Peyer's patch (tissue), 4 donors: ENCODE measurements around the gene GRK2. TPM values are rescaled to one million over a fixed set of nuclear protein-coding genes. Genes with fewer than 3 reads are reported as not detected.

Source experiments
- DNase-seq, 3 donors: peaks; one replicate each; pipeline ENCODE4 v3.0.0-alpha.2; 2017 to 2019
- H3K27ac ChIP-seq, 4 donors: fragments of 200-600 bp; sonication (generic); one replicate each; pipeline ENCODE4 v1.5.1; 2016 to 2019
- H3K27me3 ChIP-seq, 2 donors: fragments of 200-600 bp; sonication (generic); one replicate each; pipeline ENCODE4 v1.5.1; 2019
- H3K36me3 ChIP-seq, 3 donors: fragments of 200-600 bp; sonication (generic); one replicate each; pipeline ENCODE4 v1.5.1; 2016 to 2019
- H3K4me1 ChIP-seq, 4 donors: fragments of 200-600 bp; sonication (generic); one replicate each; pipeline ENCODE4 v1.5.1; 2016 to 2019
- H3K4me3 ChIP-seq, 4 donors: fragments of 200-600 bp; sonication (generic); 1 replicate in 3 of 4; 2 replicates in 1 of 4; pipeline ENCODE4 v1.5.1; 2016 to 2019; ENCODE audit warnings: mild to moderate bottlenecking in 1 of 4
- H3K9me3 ChIP-seq, 4 donors: fragments of 200-600 bp; sonication (generic); one replicate each; pipeline ENCODE4 v1.5.1; 2016 to 2019; ENCODE audit warnings: mild to moderate bottlenecking in 1 of 4
- CTCF ChIP-seq, 6 experiments: fragments of 450-650 bp in 4 of 6; fragments of 200-600 bp in 2 of 6; sonication (generic) in 1 of 6; IDR thresholded peaks; one replicate each; pipeline ENCODE4 v1.5.1; 2017 to 2019; ENCODE audit warnings: antibody characterized with exemption in 6 of 6, mild to moderate bottlenecking in 3 of 6, moderate library complexity in 1 of 6
- POLR2A ChIP-seq, 2 donors: fragments of 450-650 bp; IDR thresholded peaks; one replicate each; pipeline ENCODE4 v1.5.1; 2017; ENCODE audit warnings: antibody characterized with exemption in 2 of 2, mild to moderate bottlenecking in 2 of 2, moderate library complexity in 2 of 2
- total RNA-seq, 4 donors: library from RNA; depleted of rRNA; stranded (reverse); fragments of >200 nt; gene quantifications; one replicate each; pipeline ENCODE4 v1.1.0, GENCODE V29; 2016

GRK2 gene
- total RNA-seq, 4 donors from 2014 or later: 103 to 276 (median 163) TPM

- Histone ChIP-seq H3K27me3 (no peaks in the 10 kb centered on the region), H3K4me1 (peaks cover 4 to 48% (median 36%) of the 10 kb centered on the region in 4 donors)
These were observed 21.3 kb downstream of the GRK2 start for GRCh38 chr11:67287355-67288197.

GRCh38 chr11:67288198-67288451, 21.9 kb downstream of the GRK2 start:
- peaks cover 0 to 52% (median 2%) of the 10 kb centered on the region in 3 donors for H3K36me3 ChIP-seq
- no peaks in the 10 kb centered on the region for H3K27me3 ChIP-seq
- peak in 1 of 2 donors; percentile 39 for TF ChIP-seq POLR2A (IDR thresholded peaks at IDR 0.05)
- no peak for TF ChIP-seq CTCF (IDR thresholded peaks at IDR 0.05)
- no peaks in the 10 kb centered on the region for H3K9me3 ChIP-seq
- peak overlapping the region; percentile 88 to 99 (median 94) for H3K27ac ChIP-seq
- no peak for DNase-seq
- H3K4me1 ChIP-seq: peaks cover 4 to 48% (median 36%) of the 10 kb centered on the region in 4 donors
- peak overlapping the region; percentile 74 to 92 (median 88) for H3K4me3 ChIP-seq

More at GRCh38 chr11:67287355-67288197, 21.3 kb downstream of the GRK2 start:
- TF ChIP-seq CTCF (IDR thresholded peaks at IDR 0.05) (no peak), POLR2A (IDR thresholded peaks at IDR 0.05) (no peak)
- Histone ChIP-seq H3K36me3 (peaks cover 0 to 57% (median 5%) of the 10 kb centered on the region in 3 donors), H3K9me3 (no peaks in the 10 kb centered on the region), H3K27ac (peak overlapping the region; percentile 88 to 99 (median 94)), H3K4me3 (peak overlapping the region in 3 of 4 donors; percentile 74 to 92 (median 91))
- no peak for DNase-seq

- H3K36me3 ChIP-seq: peaks cover 0 to 47% (median 0%) of the 10 kb centered on the region in 3 donors
- H3K4me1 ChIP-seq: peaks cover 4 to 48% (median 36%) of the 10 kb centered on the region in 4 donors
These were observed 22.4 kb downstream of the GRK2 start for GRCh38 chr11:67288452-67289225.

GRCh38 chr11:67289226-67289650, 23.0 kb downstream of the GRK2 start, which contains the start of gene ANKRD13D:
TSS of gene ANKRD13D (plus strand) at chr11:67289303. CDS start at chr11:67289461, 158 bp downstream.
- H3K4me1 ChIP-seq: peaks cover 4 to 48% (median 36%) of the 10 kb centered on the region in 4 donors
- H3K27ac ChIP-seq: peak within 1 kb of the TSS; percentile 88 to 99 (median 94)
- TF ChIP-seq POLR2A (IDR thresholded peaks at IDR 0.05) (no peak), CTCF (IDR thresholded peaks at IDR 0.05) (no peak)
- peak; percentile 52 to 73 (median 73) for DNase-seq
- H3K9me3 ChIP-seq: no peaks in the 10 kb centered on the region
- H3K27me3 ChIP-seq: no peaks in the 10 kb centered on the region
- H3K4me3 ChIP-seq: peak within 1 kb of the TSS; percentile 74 to 92 (median 88)
- peaks cover 0 to 41% (median 0%) of the 10 kb centered on the region in 3 donors for H3K36me3 ChIP-seq

More at GRCh38 chr11:67288452-67289225, 22.4 kb downstream of the GRK2 start:
- peak; percentile 57 to 86 (median 60) for TF ChIP-seq CTCF (IDR thresholded peaks at IDR 0.05)
- TF ChIP-seq POLR2A (IDR thresholded peaks at IDR 0.05): no peak
- Histone ChIP-seq H3K27ac (peak overlapping the region; percentile 88 to 99 (median 94)), H3K4me3 (peak overlapping the region; percentile 74 to 92 (median 88)), H3K27me3 (no peaks in the 10 kb centered on the region), H3K9me3 (no peaks in the 10 kb centered on the region)
- peak; percentile 87 to 96 (median 94) for DNase-seq

GRCh38 chr11:67289651-67290479, 23.6 kb downstream of the GRK2 start:
- H3K27ac ChIP-seq: peak overlapping the region; percentile 79 to 99 (median 94)
- H3K9me3 ChIP-seq: no peaks in the 10 kb centered on the region
- DNase-seq: no peak
- TF ChIP-seq POLR2A (IDR thresholded peaks at IDR 0.05) (no peak), CTCF (IDR thresholded peaks at IDR 0.05) (no peak)
- peaks cover 0 to 35% (median 0%) of the 10 kb centered on the region in 3 donors for H3K36me3 ChIP-seq
- H3K4me1 ChIP-seq: peaks cover 4 to 48% (median 36%) of the 10 kb centered on the region in 4 donors
- H3K4me3 ChIP-seq: peak overlapping the region; percentile 74 to 92 (median 88)
- H3K27me3 ChIP-seq: no peaks in the 10 kb centered on the region
